Stimulated activated naive CD4-positive, alpha-beta T cell (primary cell): ENCODE results near the gene MMP11.

Source experiments
- DNase-seq, 6 experiments: peaks; one replicate each; lab custom pipeline; 2025; lab: John Stamatoyannopoulos, UW

The MMP11 gene

DNA sequence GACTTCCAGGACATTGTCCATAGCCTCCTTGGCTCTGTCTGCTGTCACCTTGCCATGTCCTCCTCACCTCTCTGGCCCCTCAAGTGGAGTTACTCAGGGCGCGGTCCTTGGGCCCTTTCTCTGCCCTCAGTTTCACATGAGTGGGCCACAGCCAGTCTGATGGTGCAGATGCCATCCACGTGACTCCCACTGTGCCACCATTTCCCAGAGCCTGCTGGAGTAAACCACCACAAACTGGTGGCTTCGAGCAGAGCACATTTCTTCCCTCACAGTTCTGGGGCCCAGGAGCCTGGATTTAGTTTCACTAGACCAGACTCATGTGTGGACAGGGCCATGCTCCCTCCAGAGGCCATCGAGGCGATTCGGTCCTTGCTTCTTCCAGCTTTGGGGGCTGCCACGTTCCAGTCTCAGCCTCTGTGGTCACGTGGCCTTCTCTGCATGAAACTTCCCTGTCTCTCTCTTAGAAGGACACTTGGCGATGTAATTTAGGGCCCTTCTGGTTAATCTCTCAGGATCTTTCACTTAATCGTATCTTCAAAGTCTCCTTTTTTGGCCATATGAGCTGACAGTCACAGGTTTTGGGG, 28.7 kb downstream of the MMP11 start:
- no peak for DNase-seq

- DNase-seq: no peak
Measured at GRCh38 chr22:23801886-23802377, 29.3 kb downstream of the MMP11 start.

DNA sequence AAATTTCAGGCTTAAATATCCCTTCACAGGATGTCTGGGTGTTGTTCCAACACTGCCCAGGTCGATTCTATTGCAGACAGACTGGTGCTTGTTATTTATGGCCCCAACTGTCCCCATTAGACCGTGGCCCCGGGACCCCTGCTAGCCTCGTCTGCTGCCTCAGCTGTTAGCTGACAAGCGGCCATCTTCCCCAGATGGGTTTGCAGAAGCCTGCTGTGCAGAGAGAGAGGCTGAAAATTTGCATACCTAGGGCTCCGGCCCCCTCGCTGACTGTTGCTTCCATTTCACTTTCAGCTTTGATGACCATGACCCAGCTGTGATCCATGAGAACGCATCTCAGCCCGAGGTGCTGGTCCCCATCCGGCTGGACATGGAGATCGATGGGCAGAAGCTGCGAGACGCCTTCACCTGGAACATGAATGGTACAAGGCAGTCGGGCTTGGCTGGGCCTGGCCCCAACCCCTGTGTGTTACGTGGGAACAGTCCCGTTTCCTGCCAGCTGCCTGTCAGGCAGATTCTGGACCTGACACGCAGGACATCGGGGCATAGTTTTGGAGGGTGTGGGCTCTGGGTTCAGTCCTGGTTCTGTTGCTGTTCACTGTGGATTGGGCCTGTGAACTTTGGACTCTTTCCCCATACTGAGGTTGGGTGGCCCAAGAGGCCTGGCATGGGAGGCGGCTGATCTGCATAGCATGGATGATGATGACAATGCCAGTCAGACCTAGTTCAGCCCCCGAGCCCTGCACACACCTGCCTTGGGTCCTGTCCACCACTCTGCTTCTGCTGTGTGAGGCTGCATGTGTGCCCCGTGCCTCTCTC, 30.6 kb downstream of the MMP11 start:
- DNase-seq: no peak

- no peak for DNase-seq
Measured at GRCh38 chr22:23804781-23805291, 32.2 kb downstream of the MMP11 start.

GRCh38 chr22:23806837-23807236, 34.2 kb downstream of the MMP11 start:
- no peak for DNase-seq

GRCh38 chr22:23812378-23812777, 39.7 kb downstream of the MMP11 start:
- DNase-seq: no peak

DNA sequence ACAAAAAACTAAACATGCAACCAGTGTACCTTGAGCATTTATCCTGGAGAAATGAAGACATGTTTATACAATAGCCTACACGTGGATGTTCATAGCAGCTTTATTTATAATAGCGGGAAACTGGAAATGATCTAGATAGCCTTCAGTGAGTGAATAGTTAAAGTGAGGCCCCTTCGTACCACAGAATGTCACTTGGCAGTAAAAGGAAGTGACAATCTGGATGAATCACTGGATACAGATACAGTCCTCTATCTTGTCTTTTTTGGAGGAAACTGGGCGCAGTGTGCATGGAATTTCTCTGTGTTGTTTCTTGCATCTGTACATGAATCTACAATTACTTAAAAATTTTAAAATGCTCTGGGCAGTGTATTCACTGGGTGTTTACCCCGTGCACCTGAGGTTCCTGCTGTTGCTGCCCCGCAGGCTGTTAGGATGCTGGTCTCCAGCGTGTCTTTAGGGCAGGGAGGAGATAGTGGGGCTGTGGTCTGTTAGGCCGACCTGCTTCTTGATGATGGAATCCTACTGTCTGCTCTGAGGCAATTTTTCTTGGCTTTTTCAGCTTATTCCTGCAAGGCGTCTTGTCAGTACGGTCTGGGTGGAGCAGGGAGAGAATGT, 43.0 kb downstream of the MMP11 start:
- DNase-seq: no peak

DNA sequence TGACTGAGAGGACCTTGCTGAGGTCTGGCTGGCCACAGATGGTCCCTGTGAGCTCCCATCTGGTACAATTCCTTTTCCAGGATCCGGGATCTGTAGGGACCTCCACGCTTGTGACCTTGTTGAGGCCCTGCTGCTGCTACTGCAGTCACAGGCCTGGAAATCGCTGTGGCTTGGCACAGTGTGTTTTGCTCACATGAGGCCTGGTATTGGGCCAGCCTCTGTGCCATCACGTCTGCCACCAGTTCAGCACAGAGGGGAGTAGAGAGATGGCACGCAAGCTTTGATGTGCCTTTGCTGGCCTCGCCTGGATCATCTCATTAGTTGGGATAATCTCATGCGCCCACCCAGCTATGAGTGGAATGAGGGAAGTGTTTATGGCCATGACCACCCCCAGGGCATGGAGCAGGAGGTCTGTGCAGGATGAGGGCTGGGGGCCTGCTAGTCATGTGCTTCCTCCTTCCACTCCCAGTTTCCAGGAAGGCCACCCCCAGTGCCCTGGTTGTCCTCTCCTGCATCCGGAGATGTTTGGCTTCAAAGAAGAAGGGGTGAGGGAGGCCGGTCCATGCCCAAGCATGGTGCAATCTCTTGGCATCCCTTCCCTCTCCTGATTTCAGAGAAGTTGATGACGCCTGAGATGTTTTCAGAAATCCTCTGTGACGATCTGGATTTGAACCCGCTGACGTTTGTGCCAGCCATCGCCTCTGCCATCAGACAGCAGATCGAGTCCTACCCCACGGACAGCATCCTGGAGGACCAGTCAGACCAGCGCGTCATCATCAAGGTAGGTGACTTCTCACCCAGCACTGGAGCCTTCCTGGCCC, 43.7 kb downstream of the MMP11 start:
- no peak for DNase-seq

GRCh38 chr22:23817146-23817545, 44.5 kb downstream of the MMP11 start:
- no peak for DNase-seq

- DNase-seq: no peak
Measured at GRCh38 chr22:23818541-23818940, 45.9 kb downstream of the MMP11 start.

DNA sequence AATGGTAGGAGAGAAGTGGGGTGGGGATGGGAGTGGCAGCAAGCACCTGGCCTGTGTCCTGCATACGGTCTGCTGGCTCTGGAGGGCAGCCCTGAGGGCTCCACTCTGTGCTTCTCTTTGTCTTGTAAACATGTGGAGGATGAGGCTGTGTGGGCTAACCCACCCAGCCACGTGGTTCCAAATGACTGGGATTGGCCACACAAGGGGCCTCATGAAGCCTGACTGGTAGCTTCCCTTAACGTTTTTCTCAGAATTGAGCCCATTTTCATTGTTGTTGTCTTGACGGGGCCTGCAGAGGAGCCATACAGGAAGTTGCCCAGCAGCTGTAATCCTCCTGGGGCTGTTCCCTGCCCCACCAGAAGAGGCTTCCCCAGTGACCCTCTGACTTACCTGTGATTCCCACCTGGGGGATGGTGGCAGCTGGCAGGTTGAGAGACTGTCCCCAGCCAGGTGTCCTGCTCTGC, 48.1 kb downstream of the MMP11 start:
- DNase-seq: no peak

DNA sequence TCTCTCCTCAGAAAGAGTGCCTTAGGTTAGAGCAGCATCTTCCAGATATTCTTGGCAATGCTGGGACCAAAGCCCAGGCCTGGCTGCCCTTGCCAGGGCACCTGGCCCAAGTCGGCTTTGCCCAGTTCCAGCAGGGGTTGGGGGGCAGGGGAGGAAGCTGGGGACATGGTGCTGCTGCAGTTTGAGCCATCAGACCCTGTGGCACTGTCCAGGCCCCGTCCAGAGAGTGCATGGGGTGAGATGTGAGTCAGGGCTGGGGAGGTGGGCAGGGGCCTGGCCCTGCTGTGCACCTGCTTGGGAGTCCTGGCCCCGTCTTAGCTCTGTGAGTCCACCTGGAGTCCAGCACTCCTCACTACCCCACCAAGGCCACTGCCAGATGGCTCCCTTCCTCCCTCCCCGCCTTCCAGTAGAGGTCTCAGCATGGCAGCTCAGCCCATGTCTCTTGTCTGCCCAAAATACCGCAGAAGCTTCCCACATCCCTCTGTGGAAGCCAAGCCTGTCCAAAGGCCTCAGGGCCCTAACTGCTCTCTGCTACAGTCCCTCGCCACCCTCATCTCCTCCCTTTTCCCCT, 49.5 kb downstream of the MMP11 start:
- DNase-seq: no peak

- no peak for DNase-seq
Measured at GRCh38 chr22:23823331-23823791, 50.7 kb downstream of the MMP11 start.

DNA sequence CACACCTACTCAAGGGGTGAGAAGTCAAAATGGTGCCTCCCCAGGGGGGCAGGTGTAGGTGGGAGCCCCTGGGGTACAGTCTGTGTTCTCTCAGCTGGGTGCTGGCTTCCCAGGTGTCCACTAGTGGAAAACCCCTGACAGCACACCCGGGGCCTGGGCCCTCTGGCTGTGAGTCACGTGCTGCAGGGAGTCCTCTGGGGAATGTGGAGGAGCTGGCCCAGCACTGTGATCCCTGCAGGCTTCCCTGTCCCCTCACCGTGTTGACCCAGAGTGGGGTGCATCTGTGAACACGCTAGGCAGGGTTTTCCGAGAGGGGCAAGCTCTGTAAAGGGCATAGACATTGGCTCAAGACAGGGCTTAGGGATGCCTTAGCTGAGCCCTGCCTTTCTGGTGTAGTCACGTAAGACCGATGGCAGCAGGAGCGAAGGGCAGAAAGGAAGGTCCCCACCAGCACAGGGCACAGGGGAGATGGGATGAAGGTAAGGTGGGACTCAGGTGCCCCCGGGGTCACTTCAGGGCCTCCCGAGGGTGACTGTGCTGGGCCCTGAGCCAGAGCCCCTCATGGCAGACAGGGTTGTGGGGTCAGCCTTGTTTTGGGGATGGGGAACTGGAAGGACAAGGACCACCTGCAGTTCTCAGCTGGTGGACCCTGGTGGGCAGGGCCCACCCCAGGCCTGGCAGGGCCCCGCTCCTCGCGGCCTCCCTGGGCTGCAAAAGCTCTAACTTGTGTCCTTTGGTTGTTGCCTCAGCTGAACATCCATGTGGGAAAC, 52.0 kb downstream of the MMP11 start:
- DNase-seq: no peak

DNA sequence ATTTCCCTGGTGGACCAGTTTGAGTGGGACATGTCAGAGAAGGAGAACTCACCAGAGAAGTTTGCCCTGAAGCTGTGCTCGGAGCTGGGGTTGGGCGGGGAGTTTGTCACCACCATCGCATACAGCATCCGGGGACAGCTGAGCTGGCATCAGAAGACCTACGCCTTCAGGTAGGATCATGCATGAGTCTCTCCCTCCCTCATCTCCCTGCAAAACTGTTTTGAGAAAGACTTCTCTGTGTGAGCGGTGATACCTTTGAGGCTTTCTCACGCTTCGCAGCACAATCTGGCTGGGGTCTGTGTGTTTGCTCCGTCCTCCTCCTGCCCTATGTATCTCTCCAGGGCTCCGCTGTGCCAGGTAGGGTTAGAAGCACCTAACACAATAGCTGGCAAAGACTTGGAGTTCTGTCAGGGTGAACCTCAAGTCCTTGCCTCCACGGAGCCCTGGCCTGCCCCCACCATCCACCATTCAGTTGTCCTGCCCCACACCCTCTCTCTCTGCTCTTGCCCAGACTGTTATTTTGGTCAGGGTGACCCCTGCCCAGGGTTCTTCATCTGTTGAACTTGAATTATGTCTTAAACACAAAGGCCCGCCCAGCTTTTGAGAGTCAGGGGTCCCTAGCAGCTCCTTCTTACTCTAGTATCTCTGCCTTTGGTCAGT, 52.7 kb downstream of the MMP11 start:
- DNase-seq: no peak

- DNase-seq: no peak
Measured at GRCh38 chr22:23826510-23827350, 54.1 kb downstream of the MMP11 start.

- DNase-seq: no peak
Measured at GRCh38 chr22:23827351-23827995, 54.8 kb downstream of the MMP11 start.

- DNase-seq: no peak
Measured at GRCh38 chr22:23828800-23829680, 56.4 kb downstream of the MMP11 start.
